ENCODE results near the gene C1orf167.
A peak's percentile ranks its signal among the peaks of the same experiment; 100 is the strongest.

C1orf167 gene

DNA sequence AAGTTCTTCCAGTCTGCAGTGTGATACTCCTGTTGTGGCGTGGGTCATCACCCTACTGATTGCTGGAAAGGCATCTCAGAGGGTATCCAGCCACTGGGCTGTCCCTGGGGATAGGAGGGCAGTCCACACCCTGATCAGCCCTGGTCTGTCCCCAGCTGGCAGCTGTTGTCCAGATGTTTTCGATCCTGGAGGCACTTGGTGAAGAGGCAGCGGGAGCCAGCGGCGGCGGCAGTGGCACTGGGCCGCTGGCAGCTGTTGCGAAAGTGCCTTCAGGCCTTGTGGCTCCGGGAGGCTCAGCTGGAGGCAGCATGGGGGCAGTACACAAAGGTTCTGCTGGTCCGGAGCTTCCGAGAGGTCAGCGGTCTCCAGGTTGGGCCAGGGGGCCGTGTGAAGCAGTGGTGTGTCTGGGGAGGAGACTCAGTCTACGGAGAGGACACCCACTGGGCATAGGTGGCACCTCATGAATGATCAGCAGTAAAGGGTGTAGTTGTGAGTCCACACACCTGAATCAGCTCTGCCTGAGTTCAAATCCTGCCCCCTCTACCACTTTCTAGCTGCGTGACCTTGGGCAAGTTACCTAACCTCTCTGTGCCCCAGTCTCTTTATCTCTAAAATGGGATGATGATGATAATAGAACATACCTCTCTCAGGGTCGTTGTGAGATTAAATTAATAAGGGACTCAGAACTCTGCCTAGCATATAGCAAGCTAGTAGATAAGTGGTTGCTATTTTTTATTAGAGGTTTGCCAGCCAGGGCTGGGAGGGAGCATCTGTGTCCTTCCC lies 6.1 kb downstream of the C1orf167 start:
- DNase-seq: no peak

DNA sequence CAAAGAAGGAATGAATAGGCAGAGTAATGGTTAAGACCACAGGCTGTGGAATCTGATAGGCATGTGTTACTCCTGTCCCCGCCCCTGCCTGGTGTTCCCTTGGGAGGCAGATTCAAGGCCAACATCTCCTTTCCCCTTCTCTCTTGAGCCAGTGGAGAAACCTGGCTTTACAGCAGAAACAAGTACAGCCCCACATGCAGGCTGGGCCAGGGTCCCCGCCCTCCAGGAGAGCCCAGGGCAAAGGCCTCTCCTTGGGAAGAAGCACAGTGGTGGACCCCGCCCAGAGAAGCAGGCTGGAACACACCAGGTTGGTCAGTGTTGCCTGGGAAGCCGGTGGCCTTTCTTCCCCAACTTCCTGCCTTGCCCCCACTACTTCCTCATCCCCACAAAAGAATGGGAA lies 6.8 kb downstream of the C1orf167 start:
- no peak for DNase-seq

DNA sequence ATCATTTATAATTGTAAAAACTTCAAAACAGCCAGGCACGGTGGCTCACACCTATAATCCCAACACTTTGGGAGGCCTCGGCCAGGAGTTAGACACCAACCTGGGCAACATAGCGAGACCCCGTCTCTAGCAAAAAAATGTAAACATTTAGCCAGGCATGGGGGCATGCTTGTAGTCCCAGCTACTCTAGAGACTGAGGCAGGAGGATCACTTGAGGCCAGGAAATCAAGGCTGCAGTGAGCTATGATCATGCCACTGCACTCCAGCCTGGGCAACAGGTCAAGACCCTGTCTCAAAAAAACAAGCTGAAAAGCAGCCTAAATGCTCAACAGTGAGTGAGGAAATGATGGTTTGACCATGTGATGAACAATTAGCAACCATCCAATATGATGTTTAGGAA lies 7.3 kb downstream of the C1orf167 start:
- no peak for DNase-seq

DNA sequence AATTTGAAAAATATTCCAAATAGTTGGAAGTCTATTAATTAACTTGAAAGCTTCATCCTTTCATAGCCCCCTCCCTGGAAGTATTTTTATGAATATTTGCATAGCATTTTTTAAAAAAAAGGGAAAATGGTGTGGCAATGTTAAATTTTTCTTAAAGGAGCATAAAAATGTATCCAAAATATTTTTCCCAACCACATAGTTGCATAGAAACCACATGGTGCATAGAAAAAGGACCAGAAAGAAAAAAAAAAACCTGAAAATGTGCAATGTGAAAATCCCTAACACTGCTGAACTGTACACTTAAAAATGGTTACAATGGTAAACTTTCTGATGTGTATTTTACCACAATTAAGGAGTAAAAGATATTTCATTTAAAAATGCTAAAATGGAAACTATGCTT lies 8.0 kb downstream of the C1orf167 start:
- no peak for DNase-seq

DNA sequence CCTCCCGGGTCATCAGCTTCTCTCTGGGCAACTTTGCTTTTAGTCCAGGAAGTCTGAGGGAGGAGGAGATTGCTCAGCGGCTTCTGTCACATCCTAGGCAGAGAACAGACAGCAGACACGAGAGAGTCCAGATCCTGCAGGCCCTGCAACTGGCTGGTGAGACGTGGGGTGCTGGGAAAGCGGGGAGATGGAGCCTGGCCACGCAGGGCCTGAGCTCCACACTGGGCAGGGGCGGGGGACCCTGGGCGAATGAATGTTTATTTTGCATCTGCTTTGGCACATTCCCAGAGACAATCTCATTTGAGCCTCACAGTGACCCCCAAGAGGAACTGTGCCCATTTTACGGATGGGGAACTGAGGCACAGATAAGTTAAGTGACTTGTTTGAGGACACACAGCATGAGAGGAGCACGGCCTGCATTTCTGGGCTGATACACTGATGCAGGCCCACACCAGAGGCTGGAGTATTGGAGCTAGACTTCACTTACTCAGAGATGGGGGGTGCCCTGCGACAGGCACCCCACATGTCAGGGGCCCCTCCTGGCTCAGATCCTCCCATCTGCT lies 9.6 kb downstream of the C1orf167 start:
- DNase-seq: no peak

DNA sequence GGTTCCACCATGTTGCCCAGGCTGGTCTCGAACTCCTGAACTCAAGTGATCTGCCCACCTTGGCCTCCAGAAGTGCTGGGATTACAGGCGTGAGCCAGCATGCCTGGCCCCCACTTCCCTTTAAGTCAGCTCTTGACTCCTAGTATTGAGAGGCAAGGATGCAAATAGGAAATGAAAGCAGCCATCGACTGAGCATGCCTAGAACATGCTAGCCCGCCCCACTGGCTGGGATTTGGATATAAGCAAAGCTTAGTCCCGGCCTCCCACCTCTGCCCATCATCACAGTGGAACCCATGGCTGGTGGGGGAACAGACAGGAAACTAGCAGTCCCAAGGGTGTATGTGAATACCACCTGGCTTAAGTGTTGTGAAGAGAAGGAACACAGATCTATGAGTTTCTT lies 10.5 kb downstream of the C1orf167 start:
- no peak for DNase-seq

DNA sequence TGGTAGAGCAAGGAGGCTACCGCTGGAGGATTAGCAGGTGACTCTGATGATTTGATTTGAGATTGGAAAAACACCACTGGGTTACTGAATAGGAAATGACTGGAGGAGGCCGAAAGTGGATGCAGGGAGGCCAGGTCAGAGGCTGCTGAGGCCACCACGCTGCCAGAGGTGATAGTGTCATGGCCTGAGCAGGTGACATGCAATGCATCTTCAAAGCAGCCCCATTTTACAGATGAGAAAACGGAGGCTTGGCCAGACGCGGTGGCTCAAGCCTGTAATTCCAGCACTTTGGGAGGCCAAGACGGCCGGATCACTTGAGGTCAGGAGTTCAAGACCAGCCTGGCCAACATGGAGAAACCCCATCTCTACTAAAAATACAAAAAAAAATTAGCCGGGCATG lies 12.8 kb downstream of the C1orf167 start:
- no peak for DNase-seq

DNA sequence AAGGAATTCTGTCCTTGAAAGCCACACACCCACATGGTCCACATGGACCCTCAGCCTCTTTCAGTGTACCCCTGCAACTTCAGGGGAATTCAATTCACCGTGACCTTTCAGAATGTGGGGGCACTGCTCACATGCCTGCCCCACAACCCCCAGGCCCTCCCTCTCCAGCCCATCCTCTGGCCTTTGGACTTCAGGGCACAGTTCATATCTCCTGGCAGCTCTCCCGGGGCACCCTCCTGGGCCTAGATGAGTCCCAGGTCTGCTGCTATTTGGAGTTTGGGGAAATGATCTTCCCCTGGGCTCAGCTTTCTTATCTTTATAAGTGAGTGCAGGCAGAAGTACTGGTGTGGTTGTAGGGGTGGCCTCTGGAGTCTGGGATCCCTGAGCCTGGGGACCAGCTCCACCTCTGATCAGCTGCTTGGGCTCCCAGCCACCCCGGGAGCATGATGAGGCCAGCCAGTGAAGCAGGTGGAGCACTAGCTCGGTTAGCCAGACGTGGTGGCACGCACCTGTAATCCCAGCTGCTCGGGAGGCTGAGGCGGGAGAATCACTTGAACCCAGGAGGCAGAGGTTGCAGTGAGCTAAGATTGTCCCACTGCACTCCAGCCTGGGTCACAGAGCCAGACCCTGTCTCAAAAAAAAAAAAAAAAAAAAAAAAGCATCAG lies 15.8 kb downstream of the C1orf167 start:
- DNase-seq: no peak

DNA sequence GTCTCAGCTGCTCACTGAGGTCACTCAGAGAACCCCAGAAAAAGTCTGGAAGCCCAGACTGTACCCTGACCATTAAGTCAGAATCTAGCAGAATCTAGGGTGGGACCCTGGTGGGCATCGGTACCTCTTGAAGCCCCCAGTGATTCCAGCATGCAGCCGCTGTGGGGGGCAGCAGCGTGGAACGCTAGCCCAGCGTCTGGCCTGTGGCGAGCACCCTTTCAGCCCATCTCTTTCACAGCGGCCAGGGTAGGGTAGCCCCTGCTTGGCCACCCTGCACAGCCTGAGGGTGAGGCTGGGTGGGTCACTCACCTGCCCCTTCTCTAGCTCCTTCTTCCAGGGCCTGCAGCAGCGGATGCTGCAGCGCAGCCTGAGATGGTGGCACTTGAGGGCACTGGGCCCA lies 16.3 kb downstream of the C1orf167 start:
- DNase-seq: no peak

DNA sequence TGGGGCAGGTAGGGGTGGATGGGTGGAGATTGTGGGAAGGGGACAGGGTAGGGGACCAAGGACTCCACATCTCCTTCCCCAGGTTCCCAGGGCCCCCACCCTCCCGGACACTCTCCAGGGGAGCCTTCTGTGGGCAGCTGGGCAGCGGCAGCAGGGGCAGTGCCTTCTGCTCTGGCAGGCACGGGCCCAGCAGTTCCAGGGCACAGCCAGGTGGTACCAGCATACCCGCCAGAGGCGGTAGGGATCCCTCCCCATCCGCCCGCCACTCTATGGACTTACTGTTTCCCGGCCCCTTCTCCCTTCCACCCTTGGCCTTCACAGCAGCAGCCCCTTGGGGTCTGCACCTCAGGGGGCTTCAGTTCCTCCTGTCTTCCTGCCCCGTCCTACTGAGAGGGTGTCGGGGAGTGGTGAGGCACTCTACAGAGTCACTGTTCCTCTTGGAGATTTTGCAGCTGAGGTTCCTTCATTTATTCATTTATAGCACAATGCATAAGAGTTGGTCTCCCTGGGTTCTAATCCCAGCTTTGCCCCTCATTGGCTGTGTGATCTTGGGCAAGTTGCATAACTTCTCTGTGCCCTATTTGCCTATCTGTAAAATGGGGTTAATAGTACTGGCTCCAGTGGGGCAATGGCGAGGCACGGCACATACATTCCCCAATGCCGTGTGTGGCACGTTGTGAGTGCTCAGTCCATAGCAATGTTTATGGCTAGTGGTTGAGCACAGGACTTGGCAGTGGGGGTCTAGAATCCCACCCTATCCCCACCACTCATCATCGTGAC lies 17.0 kb downstream of the C1orf167 start:
- no peak for DNase-seq

DNA sequence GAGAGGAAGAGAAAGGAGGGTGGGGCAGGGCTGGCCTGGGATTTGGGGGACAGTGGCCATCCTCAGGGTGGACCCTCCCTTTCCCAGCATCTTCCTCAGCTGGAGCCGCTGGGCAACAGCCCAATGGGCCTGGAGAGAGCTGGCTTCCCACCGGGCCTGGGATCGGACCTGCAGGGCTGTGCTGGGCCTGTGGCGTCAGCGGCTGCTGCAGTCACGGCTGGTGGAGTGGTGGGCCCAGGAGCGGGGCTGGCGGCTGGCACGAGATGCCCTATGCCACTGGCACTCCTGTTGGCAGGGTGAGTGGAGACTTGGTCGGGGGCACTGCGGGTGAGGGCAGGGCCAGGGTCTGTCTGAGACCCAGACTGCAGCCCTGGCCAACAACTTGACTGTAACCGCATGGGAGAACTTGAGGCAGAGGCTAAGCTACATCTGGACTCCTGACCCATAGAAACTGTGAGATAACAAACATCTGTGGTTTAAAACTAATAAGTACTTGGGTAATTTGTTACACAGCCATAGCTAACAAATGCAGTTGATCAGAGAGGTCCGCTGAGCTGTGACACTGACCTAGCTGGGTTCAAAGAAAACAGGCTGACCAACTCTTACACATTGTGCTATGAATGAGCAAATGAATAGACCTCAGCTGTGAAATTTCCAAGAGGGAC lies 17.9 kb downstream of the C1orf167 start:
- no peak for DNase-seq

DNA sequence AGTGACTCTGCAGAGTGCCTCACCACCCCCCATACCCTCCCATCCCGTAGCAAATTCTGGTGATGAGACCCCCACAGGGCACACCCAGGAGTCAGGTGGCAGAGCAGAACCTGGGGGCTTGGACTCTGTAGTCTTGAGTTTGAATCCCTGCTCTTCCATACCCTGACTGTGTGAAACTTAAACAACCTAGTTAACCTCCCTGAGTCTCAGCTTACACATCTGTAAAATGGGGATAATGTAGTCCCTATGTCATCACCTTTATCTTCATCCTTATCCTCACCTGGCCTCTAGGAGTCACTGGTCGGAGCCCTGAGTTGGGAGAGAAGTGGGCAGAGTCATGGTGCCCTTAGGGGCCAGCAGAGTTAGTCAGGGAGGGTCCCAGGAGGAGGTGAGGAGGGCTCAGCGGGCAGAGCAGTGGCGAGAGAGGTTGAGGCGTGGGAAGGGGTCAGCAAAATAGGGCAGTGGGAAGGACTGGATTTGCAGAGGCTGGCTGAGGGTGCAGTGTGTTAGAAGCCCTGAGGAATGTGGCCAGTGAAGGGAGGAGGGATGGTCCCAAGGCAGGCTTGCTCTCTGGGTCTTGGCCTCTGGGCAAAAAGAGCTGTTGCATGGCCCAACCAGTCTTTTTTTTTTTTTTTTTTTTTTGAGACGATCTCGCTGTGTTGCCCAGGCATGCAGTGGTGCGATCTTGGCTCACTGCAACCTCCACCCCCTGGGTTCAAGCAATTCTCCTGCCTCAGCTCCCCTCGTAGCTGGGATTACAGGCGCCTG lies 18.6 kb downstream of the C1orf167 start:
- no peak for DNase-seq

DNA sequence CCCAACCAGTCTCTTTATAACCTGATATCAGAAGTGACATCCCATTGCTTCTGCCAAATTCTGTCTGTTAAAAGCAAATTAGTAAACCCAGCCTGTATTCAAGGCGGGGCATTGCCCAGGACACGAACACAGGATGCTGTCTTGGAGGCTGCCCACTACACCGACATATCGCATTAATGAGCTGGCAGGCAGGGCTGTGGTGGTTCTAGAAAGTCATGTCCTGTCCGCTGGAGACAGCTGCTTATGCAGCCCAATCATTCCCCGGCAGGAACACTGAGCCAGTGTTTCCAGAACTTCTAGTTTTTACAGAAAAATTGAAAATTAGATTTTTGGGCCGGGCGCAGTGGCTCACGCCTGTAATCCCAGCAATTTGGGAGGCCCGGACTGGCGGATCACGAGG lies 19.3 kb downstream of the C1orf167 start:
- DNase-seq: no peak

DNA sequence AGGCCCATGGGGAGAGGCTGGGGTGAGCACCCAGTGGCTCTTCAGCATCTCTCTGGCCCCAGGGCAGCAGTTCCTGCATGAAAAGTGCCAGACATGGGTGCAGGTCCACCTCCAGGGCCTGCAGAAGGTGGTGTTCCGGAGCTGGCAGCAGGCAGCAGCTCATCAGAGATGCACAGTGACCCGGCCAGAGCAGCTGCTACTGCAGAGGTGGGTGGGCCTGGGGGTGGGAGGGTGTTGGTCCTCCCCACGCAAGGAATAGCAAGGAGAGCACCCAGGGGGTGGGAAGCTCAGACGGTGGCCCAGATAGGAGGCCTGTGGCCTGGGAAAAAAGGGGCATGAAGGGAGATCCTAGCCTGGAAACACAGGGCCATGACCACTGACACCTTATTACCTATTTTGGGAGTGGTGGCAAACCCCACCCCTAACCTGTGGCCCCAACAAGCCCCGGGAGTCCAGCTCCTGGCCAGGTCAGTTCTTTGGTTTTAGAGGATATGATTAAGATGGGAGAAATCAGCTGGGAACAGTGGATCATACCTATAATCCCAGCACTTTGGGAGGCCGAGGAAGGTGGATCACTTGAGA lies 20.2 kb downstream of the C1orf167 start:
- DNase-seq: no peak

DNA sequence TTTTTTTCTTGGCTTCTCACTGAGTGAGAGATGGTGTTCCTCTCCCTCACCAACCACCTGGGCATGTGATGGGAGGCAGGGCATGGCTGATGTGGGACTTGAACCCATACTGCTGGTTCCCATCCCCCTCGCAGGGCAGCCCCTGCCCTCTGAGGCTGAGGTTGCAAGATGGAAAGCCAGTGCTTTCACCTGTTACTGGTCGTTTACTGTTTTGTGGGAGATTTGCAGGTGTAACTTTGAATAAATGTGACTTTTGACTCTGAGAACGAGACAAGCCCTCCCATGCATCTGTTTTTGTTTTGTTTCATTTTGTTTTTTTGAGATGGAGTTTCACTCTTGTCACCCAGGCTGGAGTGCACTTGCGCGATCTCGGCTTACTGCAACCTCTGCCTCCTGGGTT lies 21.6 kb downstream of the C1orf167 start:
- DNase-seq: no peak

DNA sequence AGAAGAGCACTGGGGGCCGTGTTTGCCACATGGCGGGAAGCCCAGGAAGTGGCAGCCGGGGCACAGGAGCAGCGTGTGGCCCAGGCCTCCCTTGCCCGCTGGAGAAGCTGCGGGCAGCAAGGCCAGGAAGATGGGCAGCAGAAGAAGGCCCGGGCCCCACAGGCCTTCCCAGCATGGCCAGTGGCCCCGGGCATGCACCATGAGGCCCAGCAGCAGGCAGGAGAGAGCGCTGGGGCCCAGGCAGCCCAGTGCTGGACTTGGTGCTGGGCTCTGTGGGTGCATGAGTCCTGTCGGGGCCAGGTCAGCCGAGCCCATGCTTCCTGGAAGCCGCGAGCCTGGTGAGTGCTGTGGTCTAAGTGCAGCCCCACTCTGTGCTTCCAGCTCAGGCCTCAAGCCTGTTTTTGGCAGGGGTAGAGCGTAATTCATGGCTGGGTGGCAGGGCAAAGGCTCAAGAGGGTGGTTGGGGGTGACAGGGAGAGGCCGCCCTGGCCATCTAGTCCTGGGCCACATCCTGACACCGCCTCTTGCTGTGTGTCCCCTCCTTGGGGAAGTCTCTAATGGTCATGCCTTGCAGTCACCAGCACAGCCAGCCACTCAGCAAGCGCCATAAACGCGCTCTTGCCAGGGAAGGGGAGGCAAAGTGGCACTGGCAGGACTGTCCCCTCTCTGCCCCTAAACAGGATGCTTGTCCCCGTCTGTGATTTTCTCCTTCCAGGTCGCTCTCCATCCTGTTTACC lies 22.4 kb downstream of the C1orf167 start:
- DNase-seq: no peak

DNA sequence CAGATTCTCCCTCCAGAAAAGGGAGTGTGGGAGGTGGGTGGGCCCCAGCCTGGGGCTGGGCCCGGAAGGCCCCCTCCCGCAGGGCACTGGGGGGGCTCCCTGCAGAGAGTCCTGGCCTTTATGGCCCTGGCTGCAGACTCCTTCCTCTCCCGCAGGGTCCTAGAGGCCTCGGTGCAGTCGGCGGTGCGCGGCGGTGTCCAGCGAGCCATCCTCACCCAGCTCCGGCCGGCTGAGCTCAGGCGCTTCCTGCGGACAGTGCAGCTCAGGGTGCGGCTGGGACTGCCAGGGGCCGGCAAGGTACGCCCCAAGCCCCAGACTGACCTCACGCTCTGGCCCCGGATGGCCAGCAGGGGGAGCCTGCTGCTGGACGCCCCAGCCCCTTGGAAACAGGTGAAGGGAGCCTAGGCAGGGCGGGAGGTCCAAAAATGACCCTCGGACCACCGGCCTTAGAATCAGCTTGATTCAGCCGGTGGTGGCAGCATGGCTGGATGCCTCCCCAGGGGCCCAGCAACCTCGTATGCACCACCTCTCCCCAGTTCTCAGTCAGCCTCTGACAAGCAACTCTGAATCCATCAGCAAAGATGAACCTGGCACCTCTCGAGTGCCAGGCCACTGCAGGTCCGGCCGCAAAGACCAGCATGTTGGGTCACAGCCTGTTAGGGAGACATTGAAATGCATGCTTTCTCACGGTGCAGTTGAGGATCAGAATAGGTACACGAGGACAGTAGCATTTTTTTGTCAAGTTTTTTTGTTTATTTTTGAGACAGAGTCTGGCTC lies 23.2 kb downstream of the C1orf167 start:
- DNase-seq: peak; percentile 36

DNA sequence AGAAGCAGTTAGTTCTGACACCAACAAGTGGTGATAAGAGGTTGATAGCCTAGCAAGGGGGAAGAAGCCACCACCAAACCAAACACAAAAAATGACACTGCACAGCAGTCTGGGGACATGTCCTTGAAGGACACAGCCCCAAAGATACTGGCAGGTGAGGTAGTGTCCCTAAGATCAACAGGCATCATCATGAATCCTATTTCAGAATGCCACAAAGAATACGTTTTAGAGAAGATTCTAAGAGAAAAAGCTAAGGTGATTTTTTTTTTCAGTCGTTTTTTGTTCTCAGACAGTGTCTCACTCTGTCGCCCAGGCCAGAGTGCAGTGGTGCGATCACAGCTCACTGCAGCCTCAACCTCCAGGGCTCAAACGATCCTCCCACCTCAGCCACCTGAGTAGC lies 24.2 kb downstream of the C1orf167 start:
- DNase-seq: no peak

DNA sequence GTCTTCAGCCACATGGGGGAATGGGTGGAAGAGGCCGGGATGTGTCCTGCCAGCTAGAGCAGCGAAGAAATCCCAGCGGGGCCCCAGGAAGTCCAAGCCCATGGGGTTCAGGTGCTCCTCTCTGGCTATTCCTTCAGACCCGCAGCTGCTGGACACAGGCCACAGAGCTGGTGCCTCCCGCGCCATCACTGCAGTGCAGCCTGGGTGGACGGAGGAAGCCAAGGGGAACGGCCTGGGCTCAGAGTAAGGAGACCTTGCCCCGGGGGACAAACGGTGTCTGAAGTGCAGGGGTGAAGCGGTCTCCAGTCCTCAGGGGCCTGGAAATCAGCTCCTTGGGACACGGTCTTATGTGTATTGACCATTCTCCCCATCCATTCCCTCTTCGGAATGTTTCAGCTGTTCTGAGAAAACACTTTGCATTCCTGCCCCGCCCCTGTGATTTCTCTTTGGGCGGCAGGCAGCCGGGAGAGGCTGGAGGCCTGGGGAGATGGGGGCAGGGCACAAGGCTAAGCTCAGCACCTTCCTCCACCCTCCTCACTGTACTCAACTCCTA lies 25.3 kb downstream of the C1orf167 start:
- no peak for DNase-seq

All from stimulated activated CD4-positive, alpha-beta T cell treated with anti-CD3 and anti-CD28 coated beads, Interleukin-1b, Interleukin-23, amount 100 ng/mL, for 48 hours (primary cell).